ENCODE data around the gene ATG4B. TPM values are rescaled to one million over a fixed set of nuclear protein-coding genes. Genes with fewer than 3 reads are reported as not detected.

Gene ATG4B
- total and polyA plus RNA-seq, 2 of the 8 experiments (the other 6 are each of a cell fraction or from before 2014, with no cell fraction given), result 103 to 155 TPM

DNA sequence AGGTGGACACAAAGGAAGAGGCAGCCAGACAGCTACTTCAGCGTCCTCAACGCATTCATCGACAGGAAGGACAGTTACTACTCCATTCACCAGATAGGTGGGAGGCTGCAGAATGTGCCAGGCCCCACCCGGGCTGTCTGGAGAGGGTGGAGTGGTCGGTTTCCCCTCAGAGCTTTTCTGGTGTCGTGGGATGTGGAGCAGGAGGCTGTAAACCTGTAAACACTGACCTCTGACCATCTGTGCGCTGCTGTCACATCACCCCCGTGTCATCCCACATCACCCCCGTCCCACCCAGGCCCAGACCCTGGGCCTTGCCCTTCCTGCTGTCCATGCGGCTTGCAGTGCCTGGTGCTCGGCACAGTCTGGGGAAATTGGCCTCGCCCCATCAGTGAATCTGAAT, 17.1 kb downstream of the ATG4B start:
- Histone ChIP-seq H4K20me1 (replicated peaks in 1 of 2; ENCODE audit: control insufficient read depth in 1 of 2, insufficient read depth in 2 of 2, low read length in 2 of 2) (peaks cover 23 to 27% of the 10 kb centered on the region in 2 experiments), H3K4ac (replicated peaks; ENCODE audit: insufficient read length, low read depth, low read length) (no peak overlapping the region), H3K4me1 (replicated peaks in 1 of 4; ENCODE audit: control insufficient read depth in 3 of 4, insufficient read depth in 4 of 4, low read length in 3 of 4) (peaks cover 2 to 11% (median 4%) of the 10 kb centered on the region in 4 experiments), H3K18ac (ENCODE audit: extremely low read depth, low read length) (no peak overlapping the region), H3K9ac (replicated peaks in 1 of 4; ENCODE audit: extremely low read depth in 1 of 4, low read depth in 3 of 4, low read length in 3 of 4) (no peak overlapping the region), H3K79me1 (ENCODE audit: low read depth, low read length) (peaks cover 3% of the 10 kb centered on the region; the same call in 1 of the 2 replicates), H4K5ac (ENCODE audit: insufficient read length, low read depth, low read length) (no peak overlapping the region), H3K14ac (ENCODE audit: insufficient read length) (no peak overlapping the region), H2BK12ac (ENCODE audit: low read depth, low read length) (no peak overlapping the region), H2BK15ac (ENCODE audit: low read length) (no peak overlapping the region), H3K27me3 (replicated peaks in 1 of 4; ENCODE audit: control insufficient read depth in 3 of 4, extremely low read depth in 1 of 4, insufficient read depth in 3 of 4, low read length in 3 of 4) (no peaks in the 10 kb centered on the region), H3K9me3 (ENCODE audit: insufficient read depth in 2 of 2, low read depth in 1 of 2, low read length in 1 of 2) (no peaks in the 10 kb centered on the region), H3K27ac (ENCODE audit: low read depth, low read length) (no peak overlapping the region), H3K36me3 (ENCODE audit: control insufficient read depth in 2 of 4, insufficient read depth in 4 of 4, low read length in 3 of 4) (peaks cover 8 to 49% (median 29%) of the 10 kb centered on the region in 4 experiments), H2BK20ac (ENCODE audit: low read length) (no peak overlapping the region), H3K4me2 (ENCODE audit: insufficient read depth in 1 of 2, low read depth in 2 of 2, low read length in 2 of 2) (no peak overlapping the region), H2AK5ac (ENCODE audit: low read depth, low read length) (no peak overlapping the region), H3K23ac (ENCODE audit: insufficient read length) (no peak overlapping the region), H4K91ac (replicated peaks; ENCODE audit: insufficient read length, low read length) (no peak overlapping the region), H3K23me2 (ENCODE audit: low read depth, low read length) (no peaks in the 10 kb centered on the region), H2BK120ac (replicated peaks; ENCODE audit: low read depth, low read length) (no peak overlapping the region), H2BK5ac (ENCODE audit: low read depth, low read length) (no peak overlapping the region), H4K8ac (ENCODE audit: extremely low read depth, insufficient read depth, low read length) (no peak overlapping the region), H3K79me2 (ENCODE audit: control insufficient read depth in 1 of 2, insufficient read depth in 2 of 2, low read length in 2 of 2) (peaks cover 0 to 21% of the 10 kb centered on the region in 2 experiments; a peak in 2 of 4 replicates), H3K56ac (replicated peaks; ENCODE audit: insufficient read length, low read depth, low read length) (no peak overlapping the region), H2AFZ (ENCODE audit: low read length) (no peak overlapping the region), H3K4me3 (ENCODE audit: extremely low read depth in 1 of 4, insufficient read depth in 2 of 4, low read depth in 3 of 4, low read length in 4 of 4) (no peak overlapping the region)
- FAIRE-seq (no peak), DNase-seq (ENCODE audit: low read depth in 1 of 2, low spot score in 2 of 2) (no peak)
- WGBS, 2 experiments (ENCODE audit: extremely low coverage in 1 of 2, insufficient coverage in 1 of 2, insufficient read length in 1 of 2, insufficient replicate concordance in 2 of 2, low coverage in 1 of 2, low lambda C conversion rate in 2 of 2, missing lambda C conversion rate in 1 of 2), result 90% methylated on average over 12 of the region's 12 CpGs; no CpG with 5 or more reads in 1 of the 2 experiments
- ChIA-PET POLR2A (ENCODE audit: partially characterized antibody) (interaction anchor here (0.7 kb wide), 2 partner anchors 12 to 59 kb away, joined by 3 read pairs; no protein-coding TSS in a partner anchor), CTCF (ENCODE audit: partially characterized antibody) (no interaction called here)
- TF ChIP-seq RFX5 (IDR thresholded peaks at IDR 0.05; ENCODE audit: borderline replicate concordance, low read depth, low read length) (no peak), PHF8 (conservative IDR thresholded peaks at IDR 0.05; ENCODE audit: low read depth, low read length) (no peak)

All from H1 (cell line).